ENCODE measurements around the gene YJEFN3. TPM values are rescaled to one million over a fixed set of nuclear protein-coding genes. Genes with fewer than 3 reads are reported as not detected.

YJEFN3 gene
- total and polyA plus RNA-seq, 2 donors (not counting 3 experiments of a cell fraction or from before 2014, with no cell fraction given), result 1.9 to 2.1 TPM

DNA sequence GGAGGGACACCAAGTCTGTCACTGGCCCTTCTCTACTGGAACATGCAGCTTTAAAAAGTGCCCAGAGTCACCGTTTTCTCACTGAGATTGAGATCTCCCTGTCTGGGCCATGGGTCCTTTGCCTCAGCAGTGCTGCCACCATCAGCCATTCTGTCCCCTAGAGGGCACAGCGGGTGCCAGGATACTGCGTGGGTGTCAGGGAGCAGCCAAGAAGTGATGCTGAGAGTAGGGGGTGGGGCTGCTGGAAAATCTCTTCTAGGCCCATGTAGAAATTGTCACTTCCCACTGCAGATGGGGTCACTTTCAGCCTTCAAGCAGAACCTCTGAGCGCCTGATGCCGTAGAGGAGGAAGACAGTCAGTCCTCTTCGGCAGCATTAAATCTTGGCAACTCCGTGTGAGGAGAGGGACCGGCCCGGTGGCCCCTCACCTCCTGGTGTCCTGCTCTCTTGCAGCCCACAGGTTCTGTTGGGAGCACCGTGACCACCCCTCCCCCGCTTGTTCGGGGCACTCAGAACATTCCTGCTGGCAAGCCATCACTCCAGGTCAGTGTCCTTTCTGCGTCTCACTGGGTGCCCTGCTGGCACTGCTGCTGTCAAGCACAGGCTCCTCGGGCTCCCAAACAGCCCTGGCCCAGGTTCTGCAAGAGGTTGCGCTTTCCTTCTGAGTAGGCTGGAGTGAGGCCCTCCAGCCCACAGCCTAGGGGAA, 34.7 kb upstream of the YJEFN3 start:
- H3K9me1 ChIP-seq (replicated peaks; ENCODE audit: control insufficient read depth, extremely low read depth, insufficient read depth, low read length), result no peaks in the 10 kb centered on the region
- intact Hi-C loops (cut with micrococcal nuclease) (no loop called here), dilution Hi-C loops (cut with MboI; ENCODE audit: extremely low pct_ligation_motif_present, low sequenced_read_pairs) (no loop called here)
- no peak overlapping the region for H3K27ac ChIP-seq (ENCODE audit: insufficient read depth, low read depth, low read length)
- ChIA-PET CTCF (no interaction called here), POLR2A (no interaction called here)
- no peak overlapping the region for H2AFZ ChIP-seq (ENCODE audit: low read depth, low read length)
- no peaks in the 10 kb centered on the region for H3K9me3 ChIP-seq (replicated peaks; ENCODE audit: control insufficient read depth, insufficient read depth, low read length)
- peaks cover 38% of the 10 kb centered on the region for H3K79me2 ChIP-seq (ENCODE audit: control insufficient read depth, insufficient read depth, low read length)
- no TSS peak for BruUV-seq (replicated peaks)
- H3K36me3 ChIP-seq (ENCODE audit: control insufficient read depth in 2 of 2, extremely low read depth in 1 of 2, insufficient read depth in 2 of 2, low read length in 2 of 2), result peaks cover 2 to 47% of the 10 kb centered on the region in 2 experiments
- no peaks in the 10 kb centered on the region for H4K20me1 ChIP-seq (replicated peaks; ENCODE audit: control insufficient read depth, extremely low read depth, insufficient read depth, low read length)
- H3K4me2 ChIP-seq (ENCODE audit: insufficient read depth, low read length), result no peak overlapping the region
- DNase-seq (ENCODE audit: low read depth, low spot score) (no peak), FAIRE-seq (no peak)
- H3K4me1 ChIP-seq (ENCODE audit: control insufficient read depth, extremely low read depth, insufficient read depth, low read length), result peaks cover 12% of the 10 kb centered on the region
- TF ChIP-seq MYC (IDR thresholded peaks at IDR 0.05; ENCODE audit: low read depth, low read length), result no peak
- no peak for TF ChIP-seq POLR2AphosphoS5 (IDR thresholded peaks at IDR 0.05; ENCODE audit: insufficient read depth, low read depth, low read length)
- no peak for TF ChIP-seq FOS (IDR thresholded peaks at IDR 0.05; ENCODE audit: borderline replicate concordance, insufficient read depth, low read length)
- no peak for TF ChIP-seq GATA2 (IDR thresholded peaks at IDR 0.05; ENCODE audit: insufficient read depth, insufficient read length, low read depth, low read length)
- no peaks in the 10 kb centered on the region for H3K27me3 ChIP-seq (ENCODE audit: control insufficient read depth in 2 of 2, insufficient read depth in 2 of 2, low read length in 2 of 2)
- H3K9ac ChIP-seq (replicated peaks; ENCODE audit: extremely low read depth, insufficient read depth, low read length), result no peak overlapping the region
- no peak overlapping the region for H3K4me3 ChIP-seq (replicated peaks in 1 of 3; ENCODE audit: insufficient read depth in 1 of 3, low read depth in 1 of 3, low read length in 3 of 3)

DNA sequence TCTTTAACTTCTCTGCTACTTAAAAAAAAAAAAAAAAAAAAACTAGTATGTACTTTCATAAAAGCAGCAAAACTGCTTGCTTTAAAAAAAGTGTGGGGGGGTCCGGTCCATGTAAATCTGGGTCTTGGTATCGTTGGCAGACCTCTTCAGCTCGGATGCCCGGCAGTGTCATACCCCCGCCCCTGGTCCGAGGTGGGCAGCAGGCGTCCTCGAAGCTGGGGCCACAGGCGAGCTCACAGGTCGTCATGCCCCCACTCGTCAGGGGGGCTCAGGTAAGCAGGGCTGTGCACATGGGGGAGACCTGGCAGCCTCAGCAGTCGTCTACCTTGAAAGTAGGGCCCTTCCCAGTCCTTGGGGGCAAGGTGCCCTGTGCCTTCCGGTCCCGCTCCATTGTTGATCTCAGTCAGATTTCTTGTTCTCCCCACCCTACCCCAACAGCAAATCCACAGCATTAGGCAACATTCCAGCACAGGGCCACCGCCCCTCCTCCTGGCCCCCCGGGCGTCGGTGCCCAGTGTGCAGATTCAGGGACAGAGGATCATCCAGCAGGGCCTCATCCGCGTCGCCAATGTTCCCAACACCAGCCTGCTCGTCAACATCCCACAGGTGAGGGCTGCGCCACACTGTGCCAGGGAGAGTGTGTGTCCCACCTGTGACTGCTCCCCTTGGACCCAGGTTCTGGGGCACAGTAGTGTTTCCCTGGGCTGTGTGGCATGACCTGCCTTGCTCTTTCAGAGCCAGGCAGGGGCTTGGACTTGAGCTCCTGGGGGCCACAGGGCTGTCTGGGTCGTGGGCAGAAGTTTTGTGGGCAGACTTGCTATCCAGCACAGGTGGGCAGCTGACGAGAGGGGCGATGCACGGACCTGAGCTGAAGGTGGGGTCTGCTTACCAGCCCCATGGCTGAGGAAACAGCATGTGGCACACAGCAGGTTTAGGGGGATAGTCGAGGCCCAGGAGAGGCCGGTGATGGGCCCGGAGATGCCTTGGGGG, 32.8 kb upstream of the YJEFN3 start:
- no TSS peak for BruUV-seq (replicated peaks)
- dilution Hi-C loops (cut with MboI; ENCODE audit: extremely low pct_ligation_motif_present, low sequenced_read_pairs), result no loop called here

More for the DNA sequence above, 32.8 kb upstream of the YJEFN3 start:
- intact Hi-C loops (cut with micrococcal nuclease), result no loop called here
- H3K36me3 ChIP-seq (ENCODE audit: control insufficient read depth in 2 of 2, extremely low read depth in 1 of 2, insufficient read depth in 2 of 2, low read length in 2 of 2), result peaks cover 4 to 65% of the 10 kb centered on the region in 2 experiments
- no peak overlapping the region for H3K4me2 ChIP-seq (ENCODE audit: insufficient read depth, low read length)
- H3K9ac ChIP-seq (replicated peaks; ENCODE audit: extremely low read depth, insufficient read depth, low read length), result no peak overlapping the region
- H3K4me3 ChIP-seq (replicated peaks in 1 of 3; ENCODE audit: insufficient read depth in 1 of 3, low read depth in 1 of 3, low read length in 3 of 3), result no peak overlapping the region
- ChIA-PET CTCF (no interaction called here), POLR2A (interaction anchor here (0.5 kb wide), 1 partner anchor 1958 kb away, joined by 15 read pairs; no protein-coding TSS in a partner anchor)
- peaks cover 27% of the 10 kb centered on the region for H3K79me2 ChIP-seq (ENCODE audit: control insufficient read depth, insufficient read depth, low read length)
- no peaks in the 10 kb centered on the region for H3K9me1 ChIP-seq (replicated peaks; ENCODE audit: control insufficient read depth, extremely low read depth, insufficient read depth, low read length)
- H2AFZ ChIP-seq (ENCODE audit: low read depth, low read length), result no peak overlapping the region
- DNase-seq (ENCODE audit: low read depth, low spot score), result no peak
- H3K27me3 ChIP-seq (ENCODE audit: control insufficient read depth in 2 of 2, insufficient read depth in 2 of 2, low read length in 2 of 2), result no peaks in the 10 kb centered on the region
- H3K27ac ChIP-seq (ENCODE audit: insufficient read depth, low read depth, low read length), result no peak overlapping the region
- H3K9me3 ChIP-seq (replicated peaks; ENCODE audit: control insufficient read depth, insufficient read depth, low read length), result no peaks in the 10 kb centered on the region
- H3K4me1 ChIP-seq (ENCODE audit: control insufficient read depth, extremely low read depth, insufficient read depth, low read length), result no peaks in the 10 kb centered on the region
- H4K20me1 ChIP-seq (replicated peaks; ENCODE audit: control insufficient read depth, extremely low read depth, insufficient read depth, low read length), result no peaks in the 10 kb centered on the region
- TF ChIP-seq EZH2 (IDR thresholded peaks at IDR 0.05; ENCODE audit: borderline replicate concordance, low read depth, low read length, severe bottlenecking) (no peak), CTCF (IDR thresholded peaks at IDR 0.05; ENCODE audit: extremely low read depth in 1 of 2, insufficient read depth in 1 of 2, low read depth in 1 of 2, low read length in 2 of 2) (no peak), MYC (IDR thresholded peaks at IDR 0.05; ENCODE audit: low read depth, low read length) (no peak), POLR2AphosphoS5 (IDR thresholded peaks at IDR 0.05; ENCODE audit: insufficient read depth, low read depth, low read length) (no peak), JUN (IDR thresholded peaks at IDR 0.05; ENCODE audit: borderline replicate concordance, insufficient read depth, insufficient read length, low read depth) (no peak), FOS (IDR thresholded peaks at IDR 0.05; ENCODE audit: borderline replicate concordance, insufficient read depth, low read length) (no peak), GATA2 (IDR thresholded peaks at IDR 0.05; ENCODE audit: insufficient read depth, insufficient read length, low read depth, low read length) (no peak), POLR2A (IDR thresholded peaks at IDR 0.05; ENCODE audit: low read depth, low read length) (no peak)
- TF ChIP-seq, protein P1, sequence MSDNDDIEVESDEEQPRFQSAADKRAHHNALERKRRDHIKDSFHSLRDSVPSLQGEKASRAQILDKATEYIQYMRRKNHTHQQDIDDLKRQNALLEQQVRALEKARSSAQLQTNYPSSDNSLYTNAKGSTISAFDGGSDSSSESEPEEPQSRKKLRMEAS (IDR thresholded peaks at IDR 0.05; ENCODE audit: insufficient read depth, insufficient read length), result no peak
- no peak for FAIRE-seq
